Stimulated activated CD8-positive, alpha-beta memory T cell treated with anti-CD3 and anti-CD28 coated beads, Interleukin-15, amount 100 ng/mL, for 1 hour (primary cell): ENCODE measurements around the gene ATP11A.
"Not testable (repeated sequence)": the region's sequence is repeated elsewhere in the genome, so short reads cannot be mapped to it uniquely, and the experiment has no call there.

Experiments used
- DNase-seq: peaks from one replicate; pipeline ENCODE4 v3.0.0-alpha.2; 2020; ENCODE audit warnings: low read depth

Gene ATP11A

DNA sequence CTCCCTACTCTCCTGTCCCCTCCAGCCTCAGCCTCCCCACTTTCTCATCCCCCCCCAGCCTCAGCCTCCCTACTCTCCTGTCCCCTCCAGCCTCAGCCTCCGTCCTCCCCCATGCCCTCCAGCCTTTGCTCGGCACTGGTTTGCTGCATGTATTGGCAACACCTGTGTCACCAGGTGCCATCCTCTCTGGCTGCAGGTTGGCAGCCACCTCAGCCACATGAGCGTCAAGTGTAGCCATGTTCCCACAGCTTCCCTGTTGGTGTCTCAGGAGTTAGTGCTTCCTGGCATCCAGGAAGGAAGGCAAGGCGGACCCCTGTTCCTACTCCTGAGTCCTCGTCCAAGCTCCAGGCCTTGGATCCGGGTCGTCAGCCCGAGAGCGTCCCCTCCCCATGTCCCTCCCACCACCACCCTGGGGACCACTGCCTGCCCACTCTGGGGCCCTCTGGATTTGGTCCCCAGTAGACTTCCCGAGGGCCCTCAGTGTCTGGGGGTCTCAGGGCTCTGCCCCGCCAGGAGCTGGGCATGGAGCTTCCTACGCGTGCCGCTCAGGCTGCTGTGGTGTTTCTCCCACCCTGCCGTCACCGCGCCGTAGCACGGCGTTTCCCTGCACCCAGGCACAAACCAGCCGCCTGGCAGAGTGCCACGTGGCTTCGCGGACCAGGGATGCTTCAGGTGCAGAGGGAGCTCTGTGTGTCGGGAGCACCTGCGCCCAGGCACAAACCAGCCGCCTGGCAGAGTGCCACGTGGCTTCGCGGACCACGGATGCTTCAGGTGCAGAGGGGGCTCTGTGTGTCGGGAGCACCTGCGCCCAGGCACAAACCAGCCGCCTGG, 150.8 kb downstream of the ATP11A start:
- no peak for DNase-seq

DNA sequence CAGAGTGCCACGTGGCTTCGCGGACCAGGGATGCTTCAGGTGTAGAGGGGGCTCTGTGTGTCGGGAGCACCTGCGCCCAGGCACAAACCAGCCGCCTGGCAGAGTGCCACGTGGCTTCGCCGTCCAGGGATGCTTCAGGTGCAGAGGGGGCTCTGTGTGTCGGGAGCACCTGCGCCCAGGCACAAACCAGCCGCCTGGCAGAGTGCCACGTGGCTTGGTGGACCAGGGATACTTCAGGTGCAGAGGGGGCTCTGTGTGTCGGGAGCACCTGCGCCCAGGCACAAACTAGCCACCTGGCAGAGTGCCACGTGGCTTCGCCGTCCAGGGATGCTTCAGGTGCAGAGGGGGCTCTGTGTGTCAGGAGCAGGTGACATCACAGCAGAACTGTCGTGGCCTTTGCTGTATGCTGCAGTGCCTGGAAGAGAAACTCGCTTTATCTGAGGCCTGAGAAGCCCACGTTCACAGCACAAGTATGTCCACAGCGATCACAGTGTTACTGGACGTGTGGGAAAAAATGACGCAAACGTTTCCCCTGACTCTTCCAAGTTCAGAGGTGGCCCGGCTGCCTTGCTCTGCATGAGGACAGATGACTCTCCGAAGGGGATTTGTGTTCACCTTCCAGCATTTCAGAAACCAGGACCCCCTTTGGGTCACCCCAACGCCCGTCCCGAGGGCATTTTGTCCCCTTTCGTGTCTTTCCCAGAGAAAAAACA, 151.6 kb downstream of the ATP11A start:
- not testable (repeated sequence) for DNase-seq

DNA sequence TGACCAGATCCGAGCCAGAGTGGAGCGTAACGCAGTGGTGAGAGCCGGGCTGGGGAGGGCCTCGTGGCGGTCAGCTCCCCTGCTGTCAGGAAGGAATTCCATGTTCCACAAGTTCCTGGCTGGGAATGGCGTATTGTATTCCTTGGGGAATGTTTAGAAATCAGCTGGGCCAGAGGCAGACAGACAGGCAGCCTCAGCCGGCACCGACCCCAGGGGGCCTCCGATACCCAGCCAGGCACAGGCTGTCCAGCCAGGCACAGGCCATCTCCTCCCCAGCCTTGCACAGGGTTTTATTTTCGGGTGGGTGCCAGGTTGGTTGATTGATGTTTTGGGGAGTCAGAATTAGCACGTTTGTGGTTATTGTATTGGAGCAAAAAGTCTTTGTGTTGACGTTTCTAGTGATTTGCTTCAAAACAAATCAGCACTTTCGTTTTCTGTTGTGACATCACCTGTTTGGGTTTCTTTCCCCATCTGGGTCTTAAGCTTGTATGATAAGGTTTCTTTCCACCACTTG, 152.6 kb downstream of the ATP11A start:
- DNase-seq: no peak

DNA sequence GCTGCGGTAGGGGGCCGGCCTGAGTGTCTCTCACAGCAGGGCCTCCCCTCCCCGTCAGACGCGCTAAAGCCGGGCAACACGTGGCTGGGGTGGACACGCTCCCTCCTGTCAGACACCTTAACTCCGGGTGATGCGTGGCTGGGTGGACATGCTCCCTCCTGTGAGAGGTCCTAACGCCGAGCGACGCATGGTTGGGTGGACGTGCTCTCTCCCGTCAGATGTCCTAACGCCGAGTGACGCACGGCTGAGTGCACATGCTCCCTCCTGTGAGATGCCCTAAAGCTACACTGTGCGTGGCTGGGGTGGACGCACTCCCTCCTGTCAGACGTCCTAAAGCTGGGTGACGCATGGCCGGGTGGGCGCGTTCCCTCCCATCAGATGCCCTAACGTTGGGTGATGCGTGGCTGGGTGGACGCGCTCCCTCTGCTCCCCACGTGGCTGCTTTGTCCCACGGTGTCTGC, 153.1 kb downstream of the ATP11A start:
- DNase-seq: no peak

DNA sequence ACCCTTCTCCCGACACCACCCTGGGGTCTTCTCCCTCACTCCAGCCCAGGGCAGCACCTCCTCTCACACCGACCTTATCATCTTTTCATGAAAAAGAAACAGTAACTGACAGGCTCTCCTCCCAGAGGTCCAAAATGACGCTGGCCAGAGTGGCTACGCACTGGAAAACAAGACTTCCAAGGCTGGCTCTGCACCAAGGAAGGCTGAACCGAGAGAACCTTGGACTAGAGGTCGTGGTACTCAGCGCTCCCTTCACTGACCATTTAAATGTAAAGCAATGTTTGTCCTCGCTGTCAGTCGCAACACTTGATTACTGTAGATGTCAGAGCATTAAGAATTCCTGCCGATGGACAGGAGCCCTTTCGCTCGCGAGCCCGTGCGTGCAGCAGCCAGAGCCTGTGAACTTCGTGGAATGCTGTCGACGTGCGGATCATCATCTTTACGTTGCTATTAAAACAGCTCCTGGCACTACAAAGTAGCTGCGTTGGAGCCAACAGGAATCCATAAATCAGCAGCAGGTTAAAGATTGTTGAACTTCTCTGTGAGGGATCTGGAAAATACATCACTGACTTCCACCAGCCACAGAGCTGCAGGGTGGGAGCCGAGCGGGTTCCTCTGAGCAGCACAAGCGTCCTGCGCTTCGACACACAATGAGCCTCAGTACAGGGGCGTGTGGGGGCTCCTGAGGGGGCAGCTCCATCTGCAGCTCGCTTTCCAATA, 153.7 kb downstream of the ATP11A start:
- no peak for DNase-seq

DNA sequence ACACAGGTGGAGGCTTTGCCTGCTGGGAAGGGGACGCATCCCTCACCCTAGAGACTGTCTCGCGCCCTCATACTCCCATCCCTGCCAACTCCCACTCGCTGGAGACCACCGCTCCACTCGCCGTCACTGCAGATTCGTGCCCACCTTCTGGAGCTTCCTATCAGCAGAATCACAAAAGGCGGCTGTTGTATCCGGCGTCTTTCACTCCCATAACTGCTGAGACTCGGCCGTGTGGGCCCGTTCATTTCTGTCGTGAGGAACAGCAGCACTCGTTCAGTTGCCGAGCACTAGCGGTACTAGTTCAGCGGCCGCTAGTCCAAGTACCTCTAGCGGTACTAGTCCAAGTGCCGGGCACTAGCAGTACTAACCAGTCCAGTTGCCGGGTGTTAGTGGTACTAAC, 154.6 kb downstream of the ATP11A start:
- DNase-seq: no peak

DNA sequence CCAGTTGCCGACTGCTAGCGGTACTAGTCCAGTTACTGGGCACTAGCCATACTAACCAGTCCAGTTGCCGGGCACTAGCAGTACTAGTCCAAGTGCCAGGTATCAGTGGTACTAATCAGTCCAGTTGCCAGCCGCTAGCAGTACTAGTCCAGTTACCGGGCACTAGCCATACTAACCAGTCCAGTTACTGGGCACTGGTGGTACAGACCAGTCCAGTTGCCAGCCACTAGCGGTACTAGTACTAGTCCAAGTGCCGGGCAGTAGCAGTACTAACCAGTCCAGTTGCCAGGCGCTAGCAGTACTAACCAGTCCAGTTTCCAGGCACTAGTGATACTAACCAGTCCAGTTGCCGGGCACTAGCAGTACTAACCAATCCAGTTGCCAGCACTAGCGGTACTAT, 155.0 kb downstream of the ATP11A start:
- no peak for DNase-seq

DNA sequence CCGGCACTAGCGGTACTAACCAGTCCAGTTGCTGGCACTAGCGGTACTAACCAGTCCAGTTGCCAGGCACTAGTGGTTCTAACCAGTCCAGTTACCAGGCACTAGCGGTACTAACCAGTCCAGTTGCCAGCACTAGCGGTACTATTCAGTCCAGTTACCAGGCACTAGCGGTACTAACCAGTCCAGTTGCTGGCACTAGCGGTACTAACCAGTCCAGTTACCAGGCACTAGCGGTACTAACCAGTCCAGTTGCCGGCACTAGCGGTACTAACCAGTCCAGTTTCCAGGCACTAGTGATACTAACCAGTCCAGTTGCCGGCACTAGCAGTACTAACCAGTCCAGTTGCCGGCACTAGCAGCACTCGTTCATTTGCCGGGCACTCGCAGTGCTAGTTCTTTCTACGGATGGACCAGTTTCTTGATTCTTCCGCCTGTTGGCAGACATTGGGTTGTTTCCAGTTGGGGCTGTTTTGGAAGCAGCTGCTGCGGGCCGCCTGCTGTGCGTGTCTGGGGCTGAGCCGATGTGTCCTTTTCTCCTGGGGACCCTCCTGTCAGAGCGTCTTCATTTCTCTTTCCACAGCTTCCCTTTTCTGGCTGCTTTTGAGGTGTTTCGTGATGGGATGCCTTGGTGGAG, 155.8 kb downstream of the ATP11A start:
- DNase-seq: no peak

DNA sequence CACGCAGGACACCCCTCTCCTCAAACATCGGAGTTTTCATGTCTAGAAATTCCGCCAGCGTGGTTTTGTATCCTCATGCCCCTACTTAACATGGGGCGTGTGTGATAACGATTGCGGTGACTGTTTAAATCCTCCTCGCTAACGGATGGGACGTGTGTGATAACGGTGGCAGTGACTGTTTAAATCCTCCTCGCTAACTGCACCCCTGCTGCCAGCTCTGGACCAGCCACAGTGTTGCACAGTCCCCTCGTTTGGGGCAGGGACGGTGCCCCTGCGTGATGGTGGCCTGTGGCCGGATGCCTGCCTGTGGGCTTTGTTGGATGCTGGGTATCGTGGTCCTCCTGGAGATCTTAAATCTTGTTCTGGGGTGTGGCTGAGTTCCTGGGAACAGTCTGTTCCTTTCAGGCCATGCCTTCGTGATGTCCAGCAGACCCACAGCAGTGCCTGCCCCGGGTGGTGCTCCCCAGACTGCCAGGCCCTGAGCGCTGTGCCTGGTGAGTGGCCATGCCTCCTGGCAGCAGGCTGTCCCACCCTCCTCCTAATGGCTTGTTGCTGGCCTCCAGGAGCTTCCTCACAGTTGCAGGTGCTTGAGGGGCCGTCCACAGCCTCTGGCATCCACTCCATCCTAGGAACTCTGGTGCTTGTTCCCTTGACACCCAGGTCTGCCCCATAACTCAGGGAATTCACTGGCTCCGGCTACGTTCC, 156.7 kb downstream of the ATP11A start:
- DNase-seq: no peak

DNA sequence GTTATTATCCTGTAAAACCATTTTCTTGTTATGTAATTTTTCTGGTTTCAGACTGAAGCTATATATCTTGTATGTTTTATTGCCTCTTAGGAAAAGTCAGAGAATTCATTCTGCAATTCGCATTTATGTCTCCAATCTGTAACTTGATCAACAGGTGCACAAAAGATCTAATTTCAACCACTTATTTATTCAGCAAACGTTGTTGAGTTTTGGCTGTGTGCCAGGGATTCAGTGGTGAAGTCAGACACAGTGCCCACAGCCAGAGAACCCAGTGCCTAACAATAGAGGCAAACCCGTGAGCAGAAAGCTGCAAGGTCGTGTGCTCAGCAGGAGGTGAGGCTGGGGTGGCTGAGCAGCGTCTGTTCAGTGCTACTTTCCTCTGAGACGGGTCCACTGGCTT, 159.7 kb downstream of the ATP11A start:
- DNase-seq: no peak

DNA sequence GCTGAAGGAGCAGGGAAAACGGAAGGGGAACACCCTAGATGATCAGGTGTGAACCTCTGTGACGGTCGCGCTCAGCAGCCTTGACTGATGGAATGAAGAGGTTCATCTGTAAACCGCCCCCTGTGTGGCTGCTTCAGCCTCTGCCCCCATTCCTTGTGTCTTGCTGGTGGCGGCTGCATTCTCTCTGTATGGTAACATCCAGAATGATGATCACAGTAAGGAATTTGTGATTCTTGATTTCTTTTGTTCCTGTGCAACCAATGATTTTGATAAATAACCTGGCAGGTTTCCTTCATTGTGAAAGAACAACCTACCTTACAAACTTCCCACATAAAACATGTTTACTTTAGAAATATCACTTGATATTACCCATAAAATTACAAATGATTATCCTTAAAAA, 160.4 kb downstream of the ATP11A start:
- no peak for DNase-seq

DNA sequence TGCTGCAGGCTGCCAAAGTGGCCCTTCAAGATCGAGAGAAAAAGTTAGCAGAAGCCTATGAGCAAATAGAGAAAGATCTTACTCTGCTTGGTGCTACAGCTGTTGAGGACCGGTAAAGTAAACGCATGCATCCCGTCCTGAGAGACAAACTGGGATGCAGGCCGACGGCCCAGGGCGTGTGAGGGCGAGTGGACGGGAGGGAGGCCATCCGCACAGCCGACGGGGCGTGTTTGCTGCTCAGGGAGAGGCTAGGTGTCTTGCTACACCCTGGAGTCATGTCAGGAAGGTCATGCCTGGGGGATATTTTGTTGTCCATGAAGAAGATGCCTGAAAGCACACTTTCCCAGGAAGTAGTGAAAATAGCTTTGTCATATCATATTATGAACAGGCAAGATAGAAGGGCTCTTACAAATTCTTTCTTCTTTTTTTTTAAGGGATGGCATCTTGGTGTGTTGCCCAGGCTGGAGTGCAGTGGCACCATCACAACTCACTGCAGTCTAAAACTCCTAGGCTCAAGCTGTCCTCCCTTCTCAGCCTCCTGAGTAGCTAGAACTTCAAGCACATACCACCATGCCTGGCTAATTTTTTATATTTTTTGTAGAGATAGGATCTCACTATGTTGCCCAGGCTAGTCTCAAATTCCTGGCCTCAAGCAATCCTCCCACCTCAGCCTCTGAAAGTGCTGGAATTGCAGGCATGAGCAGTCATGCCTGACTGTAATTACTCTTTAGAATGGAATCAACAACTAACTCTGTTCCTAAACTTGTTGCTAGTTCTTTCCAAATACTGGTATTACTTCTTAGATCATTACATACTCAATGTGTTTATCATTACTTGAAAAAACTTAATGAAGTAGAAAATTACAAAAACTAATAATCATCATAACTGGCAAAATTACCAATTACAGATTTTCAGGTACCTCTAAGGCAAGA, 161.5 kb downstream of the ATP11A start:
- no peak for DNase-seq

DNA sequence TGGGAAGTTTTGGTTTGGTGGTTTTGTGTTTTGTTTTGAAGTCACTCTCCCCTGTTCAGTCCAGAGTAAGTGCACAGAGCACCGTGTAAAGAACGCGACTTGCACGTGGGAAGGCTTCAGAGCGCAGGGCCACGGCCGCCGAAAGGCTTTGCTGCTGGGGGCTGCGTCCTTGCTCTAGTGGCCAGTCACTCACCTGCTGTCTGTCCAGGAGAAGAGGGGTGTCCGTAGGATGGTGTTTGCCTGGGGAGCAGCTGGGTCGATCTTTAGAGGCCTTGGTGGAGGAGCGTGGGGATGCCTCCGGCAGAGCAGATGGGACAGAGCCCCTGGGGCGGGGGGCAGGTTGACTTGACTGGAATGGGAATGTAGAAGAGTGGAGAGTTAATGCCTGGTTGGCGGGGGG, 162.6 kb downstream of the ATP11A start:
- no peak for DNase-seq

DNA sequence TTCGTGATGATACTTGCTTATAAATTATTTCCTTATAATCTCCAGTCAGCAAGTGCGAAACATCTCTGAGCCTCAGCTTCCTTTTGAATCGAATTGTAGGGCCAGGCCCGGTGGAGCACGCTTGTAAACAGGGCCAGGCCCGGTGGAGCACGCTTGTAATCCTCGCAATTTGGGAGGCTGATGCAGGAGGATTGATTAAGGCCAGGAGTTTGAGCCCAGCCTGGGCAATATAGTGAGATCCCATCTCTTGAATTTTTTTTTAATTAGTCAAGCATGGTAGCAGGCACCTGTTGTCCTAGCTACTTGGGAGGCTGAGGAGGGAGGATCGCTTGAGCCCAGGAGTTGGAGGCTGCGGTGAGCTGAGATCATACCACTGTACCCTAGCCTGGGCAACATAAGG, 163.0 kb downstream of the ATP11A start:
- no peak for DNase-seq

DNA sequence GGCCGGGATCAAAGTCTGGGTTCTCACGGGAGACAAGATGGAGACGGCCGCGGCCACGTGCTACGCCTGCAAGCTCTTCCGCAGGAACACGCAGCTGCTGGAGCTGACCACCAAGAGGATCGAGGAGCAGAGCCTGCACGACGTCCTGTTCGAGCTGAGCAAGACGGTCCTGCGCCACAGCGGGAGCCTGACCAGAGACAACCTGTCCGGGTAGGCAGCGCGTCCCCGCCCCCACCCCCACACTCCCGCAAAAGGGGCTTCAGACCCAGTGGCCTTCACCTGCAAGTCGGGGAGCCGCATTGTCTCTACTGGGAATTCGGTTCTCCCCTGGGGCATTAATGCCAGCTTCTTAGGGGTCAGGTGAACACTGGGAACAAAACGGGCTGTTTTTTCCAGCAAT, 164.5 kb downstream of the ATP11A start:
- no peak for DNase-seq

DNA sequence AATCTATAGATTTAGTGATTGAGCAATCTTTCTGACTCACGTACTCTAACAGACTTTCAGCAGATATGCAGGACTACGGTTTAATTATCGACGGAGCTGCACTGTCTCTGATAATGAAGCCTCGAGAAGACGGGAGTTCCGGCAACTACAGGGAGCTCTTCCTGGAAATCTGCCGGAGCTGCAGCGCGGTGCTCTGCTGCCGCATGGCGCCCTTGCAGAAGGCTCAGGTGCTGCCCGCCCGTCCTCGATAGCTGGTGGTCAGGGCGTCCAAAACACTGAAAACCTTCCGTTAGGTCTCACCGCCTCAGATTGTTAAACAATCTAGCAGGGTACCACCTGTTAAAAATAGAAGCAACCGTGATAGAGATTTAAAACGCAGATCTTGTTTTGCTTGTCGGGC, 166.0 kb downstream of the ATP11A start:
- no peak for DNase-seq

DNA sequence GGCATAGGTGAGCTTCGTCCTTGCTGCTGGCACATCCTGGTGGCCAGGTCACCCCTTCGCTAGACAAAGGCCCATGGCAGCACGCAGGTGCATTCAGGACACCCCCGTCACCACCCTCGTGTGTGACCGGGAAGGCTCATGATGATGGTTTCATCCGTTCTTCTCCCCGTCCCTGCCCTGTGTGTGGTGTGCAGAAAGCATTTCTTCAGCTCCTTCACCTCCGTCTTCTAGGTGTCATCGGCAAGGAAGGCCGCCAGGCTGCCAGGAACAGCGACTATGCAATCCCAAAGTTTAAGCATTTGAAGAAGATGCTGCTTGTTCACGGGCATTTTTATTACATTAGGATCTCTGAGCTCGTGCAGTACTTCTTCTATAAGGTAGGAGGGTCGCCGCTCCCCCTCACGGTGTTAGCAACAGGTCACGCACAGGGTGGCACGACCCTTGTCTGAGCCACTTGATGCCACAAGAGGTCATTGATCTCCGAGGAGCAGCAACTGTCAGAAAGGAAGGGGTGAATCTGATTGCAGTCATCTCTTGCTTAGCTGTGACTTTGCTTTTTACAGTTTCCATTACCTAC, 168.2 kb downstream of the ATP11A start:
- no peak for DNase-seq

DNA sequence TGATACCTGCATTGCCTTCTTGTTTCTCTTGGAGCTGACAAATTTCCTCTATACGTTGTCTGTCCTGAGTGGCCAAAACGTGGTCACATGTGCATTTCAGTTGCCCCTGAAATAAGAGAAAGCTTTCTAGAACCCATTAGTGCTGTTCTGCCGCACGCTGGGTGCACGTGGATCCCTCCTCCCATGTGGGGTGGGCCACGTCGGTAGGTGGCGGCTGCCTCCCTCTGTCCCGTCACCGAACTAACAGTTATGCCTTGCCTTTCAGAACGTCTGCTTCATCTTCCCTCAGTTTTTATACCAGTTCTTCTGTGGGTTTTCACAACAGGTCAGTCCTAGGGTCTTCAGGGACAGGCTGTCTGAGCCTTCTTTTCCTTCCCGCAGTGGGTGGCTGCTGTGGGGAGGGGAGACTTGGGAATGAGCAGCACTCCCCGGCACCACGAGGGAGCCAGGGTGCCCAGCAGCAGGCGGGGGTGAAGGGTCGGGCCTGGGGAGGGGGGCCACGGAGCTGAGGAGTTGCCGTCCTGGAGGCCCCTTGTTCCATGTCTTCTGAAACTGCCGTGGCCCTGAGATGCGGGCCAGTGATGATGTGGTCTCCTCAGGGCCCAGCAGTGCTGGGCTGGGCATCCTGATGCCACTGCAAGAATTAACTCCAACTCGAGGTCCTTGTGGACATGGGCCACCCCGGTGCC, 169.4 kb downstream of the ATP11A start:
- no peak for DNase-seq

DNA sequence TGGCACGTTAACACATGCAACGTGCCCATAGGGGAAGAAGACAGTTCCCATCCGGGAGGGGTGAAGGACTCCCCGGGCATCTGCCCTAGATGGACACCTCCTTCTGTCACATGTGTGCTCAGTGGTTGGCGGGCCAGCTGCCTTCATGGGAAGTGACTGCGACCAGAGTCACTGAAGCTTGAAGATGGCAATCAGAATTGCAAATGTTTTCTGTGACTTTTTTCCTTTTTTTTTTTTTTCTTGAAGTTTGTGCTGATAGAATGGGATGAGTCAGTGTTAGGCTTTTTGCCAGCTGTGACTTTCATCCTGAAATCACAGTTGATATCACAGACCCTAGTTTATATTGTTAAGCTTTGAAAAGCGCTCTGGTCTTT, 170.0 kb downstream of the ATP11A start:
- no peak for DNase-seq
